Epithelial cell of proximal tubule (primary cell): ENCODE data around the gene ZNF710. TPM values are rescaled to one million over a fixed set of nuclear protein-coding genes. Genes with fewer than 3 reads are reported as not detected.
A peak's percentile ranks its signal among the peaks of the same experiment; 100 is the strongest.

ENCODE experiments used
- DNase-seq: peaks from one replicate; pipeline ENCODE4 v3.0.0-alpha.2; 2011; ENCODE audit warnings: low read depth
- H3K4me3 ChIP-seq: 2 replicates; pipeline ENCODE4 v1.5.1; 2011; ENCODE audit warnings: low read depth, mild to moderate bottlenecking, low read length
- CTCF ChIP-seq: conservative IDR thresholded peaks from 2 replicates; pipeline ENCODE4 v1.5.1; 2012; ENCODE audit warnings: low read depth, mild to moderate bottlenecking, low read length
- total RNA-seq: library from RNA; depleted of rRNA; stranded (reverse); fragments of >200 nt; gene quantifications from 2 replicates; pipeline ENCODE4 v1.2.3, GENCODE V29; 2015

ZNF710 gene
- total RNA-seq, 1 donor from 2014 or later: 11.4 TPM

- no peak for TF ChIP-seq CTCF
- no peak for DNase-seq
- no peak overlapping the region for H3K4me3 ChIP-seq
Measured at GRCh38 chr15:90084876-90085423, 83.8 kb downstream of the ZNF710 start.

- TF ChIP-seq CTCF: no peak
- H3K4me3 ChIP-seq: no peak overlapping the region
- DNase-seq: no peak
Measured at GRCh38 chr15:90085565-90085964, 84.4 kb downstream of the ZNF710 start.

- no peak for DNase-seq
- peak; percentile 78 for TF ChIP-seq CTCF
- H3K4me3 ChIP-seq: no peak overlapping the region
Measured at GRCh38 chr15:90086868-90087268, 85.7 kb downstream of the ZNF710 start.

- peak; percentile 27 for TF ChIP-seq CTCF
- H3K4me3 ChIP-seq: no peak overlapping the region
- no peak for DNase-seq
Measured at GRCh38 chr15:90087454-90088154, 86.5 kb downstream of the ZNF710 start.

GRCh38 chr15:90090226-90090848, 89.2 kb downstream of the ZNF710 start:
- DNase-seq: no peak
- H3K4me3 ChIP-seq: no peak overlapping the region
- no peak for TF ChIP-seq CTCF

- no peak for DNase-seq
- H3K4me3 ChIP-seq: no peak overlapping the region
- no peak for TF ChIP-seq CTCF
Measured at GRCh38 chr15:90091156-90091931, 90.2 kb downstream of the ZNF710 start.
